ENCODE measurements around the gene NDUFB8.
A peak's percentile ranks its signal among the peaks of the same experiment; 100 is the strongest.

The NDUFB8 gene

DNA sequence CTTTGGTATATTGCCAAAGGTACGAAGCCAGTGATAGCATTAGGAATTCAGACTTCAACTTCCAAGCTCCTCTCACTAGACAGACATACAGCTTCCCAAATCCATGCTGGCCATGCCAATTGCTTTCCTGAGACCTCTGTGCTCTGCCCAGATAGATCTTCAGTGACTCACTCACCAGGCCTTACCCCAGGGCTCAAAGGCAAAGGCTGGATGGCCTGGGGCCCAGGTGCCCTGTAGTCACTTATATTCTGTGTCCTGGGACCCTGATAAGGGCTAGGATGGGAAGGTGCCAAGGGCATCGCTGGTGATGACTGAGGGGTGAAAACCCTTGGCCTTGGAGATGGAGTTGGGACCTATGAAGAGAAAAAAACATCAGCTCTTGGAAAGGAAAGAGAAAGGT, 39.1 kb downstream of the NDUFB8 start:
- H3K4me1 ChIP-seq (ENCODE audit: control insufficient read depth, insufficient read depth, low read length), result peaks cover 22% of the 10 kb centered on the region
- H3K27ac ChIP-seq (ENCODE audit: insufficient read depth, low read depth, low read length, poor library complexity, severe bottlenecking), result no peak overlapping the region
- H3K27me3 ChIP-seq (ENCODE audit: control insufficient read depth, insufficient read depth, low read length, poor library complexity, severe bottlenecking), result peaks cover 94% of the 10 kb centered on the region
- peaks cover 16% of the 10 kb centered on the region for H3K36me3 ChIP-seq (ENCODE audit: control insufficient read depth, insufficient read depth, low read length)
- 95 to 98% methylated on average over 2 of the region's 2 CpGs for WGBS, 2 experiments
- H3K9me3 ChIP-seq (ENCODE audit: control insufficient read depth, low read length), result no peaks in the 10 kb centered on the region
- no peak overlapping the region for H3K4me3 ChIP-seq (ENCODE audit: insufficient read depth, low read depth, low read length)

DNA sequence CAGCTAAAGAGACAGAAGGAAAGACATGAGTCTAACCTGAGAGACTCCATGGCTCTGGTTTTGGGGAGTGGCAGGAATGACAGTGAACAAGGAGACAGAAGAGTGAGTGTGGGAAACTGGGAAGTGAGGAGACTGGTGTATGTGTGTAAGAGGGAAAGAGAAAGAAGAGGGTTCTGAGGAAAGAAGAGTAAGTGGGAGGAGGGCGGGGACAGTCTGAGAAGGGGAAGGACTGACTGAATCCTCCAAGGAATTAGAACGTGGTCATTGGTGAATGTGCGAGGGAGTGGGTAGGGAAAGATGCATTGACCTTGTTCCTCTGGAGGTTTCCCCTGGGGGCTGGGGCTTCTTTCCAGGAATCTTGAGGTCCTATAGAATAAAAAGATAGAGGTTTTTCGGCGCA, 40.3 kb downstream of the NDUFB8 start:
- H3K4me1 ChIP-seq (ENCODE audit: control insufficient read depth, insufficient read depth, low read length), result peaks cover 32% of the 10 kb centered on the region
- no peak overlapping the region for H3K4me3 ChIP-seq (ENCODE audit: insufficient read depth, low read depth, low read length)
- peaks cover 16% of the 10 kb centered on the region for H3K36me3 ChIP-seq (ENCODE audit: control insufficient read depth, insufficient read depth, low read length)
- H3K27me3 ChIP-seq (ENCODE audit: control insufficient read depth, insufficient read depth, low read length, poor library complexity, severe bottlenecking), result peaks cover 90% of the 10 kb centered on the region
- WGBS, 2 experiments, result 86 to 91% methylated on average over 5 of the region's 5 CpGs
- H3K9me3 ChIP-seq (ENCODE audit: control insufficient read depth, low read length), result no peaks in the 10 kb centered on the region
- no peak overlapping the region for H3K27ac ChIP-seq (ENCODE audit: insufficient read depth, low read depth, low read length, poor library complexity, severe bottlenecking)

DNA sequence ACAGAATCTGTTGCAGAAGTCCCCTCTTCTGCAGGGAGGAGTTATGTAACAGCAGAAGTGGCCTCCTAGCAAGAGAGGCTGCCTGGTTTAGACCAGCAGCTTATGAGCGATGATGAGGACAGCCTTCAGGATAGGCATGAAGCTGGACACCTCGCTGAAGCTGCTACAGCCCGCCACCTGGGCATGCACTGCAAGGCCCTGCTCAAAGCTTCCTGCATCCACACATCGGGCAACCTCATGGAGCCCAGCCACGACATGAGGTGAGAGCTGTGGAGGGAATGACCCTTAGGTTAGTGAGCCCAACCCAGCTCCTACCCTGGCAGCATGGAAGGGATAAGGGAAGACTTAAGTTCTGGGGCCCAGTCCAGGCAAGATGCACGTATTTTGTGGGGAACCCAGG, 42.1 kb downstream of the NDUFB8 start:
- H3K27ac ChIP-seq (ENCODE audit: insufficient read depth, low read depth, low read length, poor library complexity, severe bottlenecking), result no peak overlapping the region
- WGBS, 2 experiments, result 92 to 93% methylated on average over 6 of the region's 6 CpGs
- no peak overlapping the region for H3K4me3 ChIP-seq (ENCODE audit: insufficient read depth, low read depth, low read length)
- peaks cover 16% of the 10 kb centered on the region for H3K36me3 ChIP-seq (ENCODE audit: control insufficient read depth, insufficient read depth, low read length)
- peaks cover 51% of the 10 kb centered on the region for H3K4me1 ChIP-seq (ENCODE audit: control insufficient read depth, insufficient read depth, low read length)
- peaks cover 90% of the 10 kb centered on the region for H3K27me3 ChIP-seq (ENCODE audit: control insufficient read depth, insufficient read depth, low read length, poor library complexity, severe bottlenecking)
- H3K9me3 ChIP-seq (ENCODE audit: control insufficient read depth, low read length), result no peaks in the 10 kb centered on the region

DNA sequence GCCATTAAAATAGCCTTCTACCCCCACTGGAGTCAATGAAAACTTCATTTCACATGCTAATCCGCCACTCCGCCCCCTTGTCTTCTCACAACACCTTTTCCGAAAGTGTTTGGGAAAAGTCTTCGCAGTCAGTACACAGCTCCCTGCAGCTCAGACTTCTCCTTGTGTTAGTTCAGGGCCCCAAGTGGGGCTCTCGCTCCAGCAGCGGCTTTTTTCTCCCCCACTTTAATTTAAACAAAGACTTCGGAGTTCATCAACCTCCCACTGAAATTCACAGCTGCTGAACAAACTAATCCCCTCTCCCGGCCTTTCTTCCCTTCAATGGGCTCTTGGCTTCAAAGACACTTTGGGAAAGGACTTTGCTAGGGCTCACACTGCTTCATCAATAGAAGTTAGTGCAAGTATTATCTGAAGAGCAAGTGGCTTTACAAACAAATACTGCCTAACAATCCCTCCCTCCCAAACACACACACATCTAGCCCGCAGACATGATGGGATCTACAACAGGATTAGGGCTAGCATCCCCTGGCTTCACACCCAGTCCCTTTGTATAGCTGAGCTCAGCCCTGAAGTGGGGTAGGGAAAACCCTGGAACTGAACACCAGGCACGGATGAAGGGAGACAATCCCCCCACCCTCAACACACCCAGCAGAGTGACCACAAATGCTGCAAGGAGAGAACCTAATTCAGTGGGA, 43.7 kb downstream of the NDUFB8 start:
- peak overlapping the region; percentile 91 for H3K27ac ChIP-seq (ENCODE audit: insufficient read depth, low read depth, low read length, poor library complexity, severe bottlenecking)
- 0 to 1% methylated on average over 10 of the region's 10 CpGs for WGBS, 2 experiments
- peaks cover 16% of the 10 kb centered on the region for H3K36me3 ChIP-seq (ENCODE audit: control insufficient read depth, insufficient read depth, low read length)
- H3K27me3 ChIP-seq (ENCODE audit: control insufficient read depth, insufficient read depth, low read length, poor library complexity, severe bottlenecking), result peaks cover 90% of the 10 kb centered on the region
- peaks cover 58% of the 10 kb centered on the region for H3K4me1 ChIP-seq (ENCODE audit: control insufficient read depth, insufficient read depth, low read length)
- no peak overlapping the region for H3K4me3 ChIP-seq (ENCODE audit: insufficient read depth, low read depth, low read length)
- H3K9me3 ChIP-seq (ENCODE audit: control insufficient read depth, low read length), result no peaks in the 10 kb centered on the region

DNA sequence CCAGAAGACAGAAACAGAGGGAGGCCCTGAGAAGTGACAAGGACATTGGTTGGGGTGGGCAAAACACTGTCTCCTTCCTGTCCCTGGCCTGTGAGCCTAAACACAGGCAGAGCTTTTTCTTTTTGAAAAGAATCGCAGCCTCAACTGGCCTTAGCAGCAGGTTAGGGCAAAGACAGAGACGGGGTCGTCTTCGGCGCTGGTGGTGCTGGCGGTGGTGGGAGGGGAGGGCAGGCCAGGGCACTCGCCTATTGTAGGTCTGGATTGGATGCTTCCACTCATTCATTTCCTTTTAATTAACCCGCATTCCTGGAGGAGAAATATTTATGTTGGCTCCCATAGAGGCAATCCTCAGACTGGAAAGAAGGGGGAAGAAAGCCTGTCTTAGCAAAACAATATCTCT, 44.3 kb downstream of the NDUFB8 start:
- peaks cover 90% of the 10 kb centered on the region for H3K27me3 ChIP-seq (ENCODE audit: control insufficient read depth, insufficient read depth, low read length, poor library complexity, severe bottlenecking)
- 0 to 3% methylated on average over 7 to 8 of the region's 8 CpGs for WGBS, 2 experiments
- no peak overlapping the region for H3K4me3 ChIP-seq (ENCODE audit: insufficient read depth, low read depth, low read length)
- peaks cover 12% of the 10 kb centered on the region for H3K36me3 ChIP-seq (ENCODE audit: control insufficient read depth, insufficient read depth, low read length)
- no peaks in the 10 kb centered on the region for H3K9me3 ChIP-seq (ENCODE audit: control insufficient read depth, low read length)
- H3K4me1 ChIP-seq (ENCODE audit: control insufficient read depth, insufficient read depth, low read length), result peaks cover 58% of the 10 kb centered on the region
- peak overlapping the region; percentile 91 for H3K27ac ChIP-seq (ENCODE audit: insufficient read depth, low read depth, low read length, poor library complexity, severe bottlenecking)

DNA sequence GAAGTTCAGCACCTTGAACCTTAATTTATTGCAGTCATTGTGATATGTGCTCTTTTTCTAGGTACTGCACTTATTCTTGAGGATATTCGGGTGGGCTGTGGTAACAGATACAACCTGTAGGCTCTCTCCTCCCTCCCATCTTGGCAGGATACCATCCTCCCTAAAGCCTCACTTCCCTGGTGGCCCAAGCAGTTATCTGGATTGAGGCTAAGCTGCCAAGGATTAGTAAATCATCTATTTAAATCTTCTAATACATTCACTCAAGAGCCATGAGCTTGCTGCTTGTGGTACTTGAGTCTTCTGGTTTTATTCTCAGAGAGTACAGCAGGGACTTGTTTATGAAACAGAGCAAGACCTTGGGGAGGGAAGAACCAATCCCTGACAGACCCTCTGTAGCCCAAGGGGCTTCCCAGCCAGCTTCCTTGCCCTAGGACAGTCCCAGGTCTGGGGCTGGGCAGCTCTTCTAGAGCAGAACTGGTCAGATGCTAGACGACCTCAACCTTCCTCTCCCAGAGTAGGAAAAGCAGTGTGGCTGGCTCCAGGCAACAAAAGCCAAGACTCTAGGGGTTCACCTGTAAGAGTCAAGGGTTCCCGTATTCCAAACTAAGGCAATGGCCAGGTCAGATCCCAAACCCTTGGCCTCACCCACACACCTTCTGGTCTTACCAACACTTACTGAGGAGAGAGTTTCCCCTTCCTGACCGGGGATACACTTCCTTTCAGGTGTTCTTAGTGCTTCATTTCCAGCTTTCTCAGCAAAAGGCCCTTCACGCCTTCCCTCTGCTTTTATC, 45.6 kb downstream of the NDUFB8 start:
- H3K4me1 ChIP-seq (ENCODE audit: control insufficient read depth, insufficient read depth, low read length), result peaks cover 58% of the 10 kb centered on the region
- no peak overlapping the region for H3K27ac ChIP-seq (ENCODE audit: insufficient read depth, low read depth, low read length, poor library complexity, severe bottlenecking)
- no peaks in the 10 kb centered on the region for H3K9me3 ChIP-seq (ENCODE audit: control insufficient read depth, low read length)
- peaks cover 5% of the 10 kb centered on the region for H3K36me3 ChIP-seq (ENCODE audit: control insufficient read depth, insufficient read depth, low read length)
- H3K4me3 ChIP-seq (ENCODE audit: insufficient read depth, low read depth, low read length), result no peak overlapping the region
- 78 to 82% methylated on average over 5 of the region's 5 CpGs for WGBS, 2 experiments
- H3K27me3 ChIP-seq (ENCODE audit: control insufficient read depth, insufficient read depth, low read length, poor library complexity, severe bottlenecking), result peaks cover 90% of the 10 kb centered on the region

DNA sequence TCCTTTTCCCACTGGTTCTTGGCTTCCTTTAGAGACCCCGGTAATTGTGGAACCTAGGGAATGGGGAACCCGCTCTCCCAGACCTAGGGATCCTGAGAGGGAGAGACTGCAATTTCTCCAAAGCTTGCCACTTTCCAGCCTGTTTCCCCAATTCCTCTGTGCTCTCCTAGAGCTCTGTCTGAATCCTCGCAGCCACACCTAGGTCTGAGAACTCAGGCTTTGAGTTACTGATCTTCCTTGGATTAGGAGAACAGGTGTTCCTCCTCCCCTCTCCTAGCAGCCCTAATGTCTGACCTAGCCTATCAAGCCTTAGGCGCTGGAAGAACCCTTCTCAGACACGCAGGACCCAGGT, 46.9 kb downstream of the NDUFB8 start:
- Histone ChIP-seq H3K27me3 (ENCODE audit: control insufficient read depth, insufficient read depth, low read length, poor library complexity, severe bottlenecking) (peaks cover 90% of the 10 kb centered on the region), H3K27ac (ENCODE audit: insufficient read depth, low read depth, low read length, poor library complexity, severe bottlenecking) (no peak overlapping the region), H3K36me3 (ENCODE audit: control insufficient read depth, insufficient read depth, low read length) (no peaks in the 10 kb centered on the region), H3K9me3 (ENCODE audit: control insufficient read depth, low read length) (no peaks in the 10 kb centered on the region), H3K4me1 (ENCODE audit: control insufficient read depth, insufficient read depth, low read length) (peaks cover 58% of the 10 kb centered on the region), H3K4me3 (ENCODE audit: insufficient read depth, low read depth, low read length) (peak overlapping the region; percentile 35)
- WGBS, 2 experiments, result 43 to 45% methylated on average over 5 of the region's 5 CpGs

DNA sequence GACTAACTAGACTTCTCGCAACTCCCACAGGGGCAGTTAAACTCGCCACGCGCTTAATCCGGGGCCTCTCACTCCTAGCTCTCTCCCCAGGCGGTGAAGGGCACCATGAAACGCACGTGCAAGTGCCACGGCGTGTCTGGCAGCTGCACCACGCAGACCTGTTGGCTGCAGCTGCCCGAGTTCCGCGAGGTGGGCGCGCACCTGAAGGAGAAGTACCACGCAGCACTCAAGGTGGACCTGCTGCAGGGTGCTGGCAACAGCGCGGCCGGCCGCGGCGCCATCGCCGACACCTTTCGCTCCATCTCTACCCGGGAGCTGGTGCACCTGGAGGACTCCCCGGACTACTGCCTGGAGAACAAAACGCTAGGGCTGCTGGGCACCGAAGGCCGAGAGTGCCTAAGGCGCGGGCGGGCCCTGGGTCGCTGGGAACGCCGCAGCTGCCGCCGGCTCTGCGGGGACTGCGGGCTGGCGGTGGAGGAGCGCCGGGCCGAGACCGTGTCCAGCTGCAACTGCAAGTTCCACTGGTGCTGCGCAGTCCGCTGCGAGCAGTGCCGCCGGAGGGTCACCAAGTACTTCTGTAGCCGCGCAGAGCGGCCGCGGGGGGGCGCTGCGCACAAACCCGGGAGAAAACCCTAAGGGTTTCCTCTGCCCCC, 47.4 kb downstream of the NDUFB8 start:
- WGBS, 2 experiments, result 3 to 4% methylated on average over 59 of the region's 59 CpGs
- peaks cover 53% of the 10 kb centered on the region for H3K4me1 ChIP-seq (ENCODE audit: control insufficient read depth, insufficient read depth, low read length)
- no peak overlapping the region for H3K27ac ChIP-seq (ENCODE audit: insufficient read depth, low read depth, low read length, poor library complexity, severe bottlenecking)
- H3K36me3 ChIP-seq (ENCODE audit: control insufficient read depth, insufficient read depth, low read length), result no peaks in the 10 kb centered on the region
- no peaks in the 10 kb centered on the region for H3K9me3 ChIP-seq (ENCODE audit: control insufficient read depth, low read length)
- peaks cover 90% of the 10 kb centered on the region for H3K27me3 ChIP-seq (ENCODE audit: control insufficient read depth, insufficient read depth, low read length, poor library complexity, severe bottlenecking)
- H3K4me3 ChIP-seq (ENCODE audit: insufficient read depth, low read depth, low read length), result peak overlapping the region; percentile 35

DNA sequence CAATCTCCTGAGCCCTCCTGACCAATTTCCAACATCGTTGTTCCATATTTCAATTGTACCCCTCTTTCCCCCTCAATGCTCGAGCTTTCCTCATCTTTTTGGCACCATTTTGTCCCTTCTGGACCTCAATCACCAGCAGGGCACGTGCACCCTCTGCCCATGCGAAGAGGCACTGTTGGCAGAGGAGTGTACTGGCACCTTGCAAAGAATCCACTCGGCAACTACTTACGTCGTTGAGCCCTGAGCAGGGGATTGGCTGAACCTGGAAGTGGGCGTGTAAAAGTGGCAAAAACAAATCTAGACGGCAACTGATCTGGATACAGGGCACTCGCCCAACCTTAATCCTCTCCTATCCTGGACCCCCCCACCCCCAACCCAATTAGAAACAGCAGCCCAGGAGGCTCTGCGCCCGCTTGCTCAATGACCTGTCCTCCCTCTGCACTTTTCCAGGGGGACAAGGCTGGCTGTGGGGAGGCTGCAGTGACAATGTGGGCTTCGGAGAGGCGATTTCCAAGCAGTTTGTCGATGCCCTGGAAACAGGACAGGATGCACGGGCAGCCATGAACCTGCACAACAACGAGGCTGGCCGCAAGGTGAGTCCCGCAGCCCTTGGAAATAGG, 48.1 kb downstream of the NDUFB8 start:
- Histone ChIP-seq H3K27ac (ENCODE audit: insufficient read depth, low read depth, low read length, poor library complexity, severe bottlenecking) (no peak overlapping the region), H3K36me3 (ENCODE audit: control insufficient read depth, insufficient read depth, low read length) (no peaks in the 10 kb centered on the region), H3K4me3 (ENCODE audit: insufficient read depth, low read depth, low read length) (peak overlapping the region; percentile 35), H3K27me3 (ENCODE audit: control insufficient read depth, insufficient read depth, low read length, poor library complexity, severe bottlenecking) (peaks cover 87% of the 10 kb centered on the region), H3K9me3 (ENCODE audit: control insufficient read depth, low read length) (no peaks in the 10 kb centered on the region), H3K4me1 (ENCODE audit: control insufficient read depth, insufficient read depth, low read length) (peaks cover 46% of the 10 kb centered on the region)
- whole genome bisulfite sequencing, 2 experiments, result 5 to 6% methylated on average over 19 of the region's 19 CpGs

DNA sequence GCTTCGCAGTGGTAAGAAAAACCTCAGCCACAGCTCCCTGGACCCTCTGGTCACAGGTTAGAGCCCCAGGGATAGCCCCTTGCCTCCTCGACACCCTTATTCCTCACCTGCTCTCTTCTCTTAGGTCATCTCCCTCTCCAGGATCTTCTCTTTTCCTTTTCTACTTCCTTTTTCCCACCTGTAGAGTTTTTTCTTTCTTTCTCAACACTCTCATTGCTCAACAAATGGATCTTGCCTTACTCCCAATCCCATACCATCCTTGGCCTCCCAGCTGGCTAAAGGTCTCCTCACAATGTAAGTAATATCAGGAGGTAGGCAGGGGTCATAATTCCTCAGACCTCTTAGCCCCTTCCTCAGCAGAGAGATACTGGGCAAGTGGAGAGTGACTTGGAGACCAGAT, 49.7 kb downstream of the NDUFB8 start:
- 73 to 76% methylated on average over 2 of the region's 2 CpGs for WGBS, 2 experiments
- H3K27ac ChIP-seq (ENCODE audit: insufficient read depth, low read depth, low read length, poor library complexity, severe bottlenecking), result no peak overlapping the region
- peaks cover 32% of the 10 kb centered on the region for H3K4me1 ChIP-seq (ENCODE audit: control insufficient read depth, insufficient read depth, low read length)
- no peaks in the 10 kb centered on the region for H3K36me3 ChIP-seq (ENCODE audit: control insufficient read depth, insufficient read depth, low read length)
- H3K4me3 ChIP-seq (ENCODE audit: insufficient read depth, low read depth, low read length), result no peak overlapping the region
- no peaks in the 10 kb centered on the region for H3K9me3 ChIP-seq (ENCODE audit: control insufficient read depth, low read length)
- peaks cover 88% of the 10 kb centered on the region for H3K27me3 ChIP-seq (ENCODE audit: control insufficient read depth, insufficient read depth, low read length, poor library complexity, severe bottlenecking)
